GM21381 (cell line): ENCODE measurements around the gene CLRN1.
"Not testable (repeated sequence)": the region's sequence is repeated elsewhere in the genome, so short reads cannot be mapped to it uniquely, and the experiment has no call there.

Experiments used
- ATAC-seq: cut with Tn5 transposase; IDR thresholded peaks from one replicate; pipeline ENCODE4 v1.9.1; 2021; ENCODE audit warnings: mild to moderate bottlenecking, moderate library complexity; ENCODE audit not compliant: unreplicated experiment

CLRN1 gene

GRCh38 chr3:150972366-150973071 lies at the start of gene CLRN1:
Gene CLRN1 (minus strand): TSS chr3:150972727. CDS start chr3:150972708, 19 bp downstream.
- ATAC-seq: no peak

GRCh38 chr3:151016478-151016795 lies 43.9 kb upstream of the CLRN1 start:
- no peak for ATAC-seq

GRCh38 chr3:151015767-151016477 lies 43.4 kb upstream of the CLRN1 start:
- ATAC-seq: no peak

GRCh38 chr3:151015181-151015580 lies 42.7 kb upstream of the CLRN1 start:
- no peak for ATAC-seq

- no peak for ATAC-seq
These were observed 42.0 kb upstream of the CLRN1 start for GRCh38 chr3:151014501-151015018.

GRCh38 chr3:151012753-151013152 lies 40.2 kb upstream of the CLRN1 start:
- ATAC-seq: no peak

- ATAC-seq: no peak
These were observed 38.9 kb upstream of the CLRN1 start for GRCh38 chr3:151011427-151011826.

- no peak for ATAC-seq
These were observed 37.5 kb upstream of the CLRN1 start for GRCh38 chr3:151009981-151010380.

GRCh38 chr3:151009430-151009829 lies 36.9 kb upstream of the CLRN1 start:
- no peak for ATAC-seq

- ATAC-seq: no peak
These were observed 36.2 kb upstream of the CLRN1 start for GRCh38 chr3:151008699-151009098.

- ATAC-seq: no peak
These were observed 31.2 kb upstream of the CLRN1 start for GRCh38 chr3:151003768-151004134.

GRCh38 chr3:151003029-151003767 lies 30.7 kb upstream of the CLRN1 start:
- ATAC-seq: no peak

- no peak for ATAC-seq
These were observed 29.8 kb upstream of the CLRN1 start for GRCh38 chr3:151002003-151002981.

GRCh38 chr3:150998996-150999395 lies 26.5 kb upstream of the CLRN1 start:
- ATAC-seq: no peak

- no peak for ATAC-seq
These were observed 24.2 kb upstream of the CLRN1 start for GRCh38 chr3:150996731-150997130.

GRCh38 chr3:150995510-150995909 lies 23.0 kb upstream of the CLRN1 start:
- ATAC-seq: no peak

- no peak for ATAC-seq
These were observed 16.7 kb upstream of the CLRN1 start for GRCh38 chr3:150989208-150989607.

GRCh38 chr3:150988395-150988794 lies 15.9 kb upstream of the CLRN1 start:
- ATAC-seq: not testable (repeated sequence)

GRCh38 chr3:150985711-150986110 lies 13.2 kb upstream of the CLRN1 start:
- no peak for ATAC-seq

GRCh38 chr3:150984066-150984465 lies 11.5 kb upstream of the CLRN1 start:
- no peak for ATAC-seq
